T-cell (primary cell): Measurements from ENCODE around the gene WBP1L. TPM values are rescaled to one million over a fixed set of nuclear protein-coding genes. Genes with fewer than 3 reads are reported as not detected.
A peak's percentile ranks its signal among the peaks of the same experiment; 100 is the strongest.
"Not testable (repeated sequence)": the region's sequence is repeated elsewhere in the genome, so short reads cannot be mapped to it uniquely, and the experiment has no call there.

Experiments
- ATAC-seq, 4 experiments: fragments of 200-7000 bp in 3 of 4; fragments of 150-1000 bp in 1 of 4; cut with Tn5 transposase; replicated peaks in 1 of 4; 1 replicate in 3 of 4; 2 replicates in 1 of 4; pipeline ENCODE4 v1.10.0; 2021; ENCODE audit warnings: moderate library complexity in 3 of 4, mild to moderate bottlenecking in 2 of 4, moderate number of reproducible peaks in 1 of 4
- CTCF ChIA-PET, 2 donors: fragments of 300-600 bp; sonication (Branson Sonifier 250); formaldehyde crosslinking; loops; one replicate each; lab custom pipeline; 2022; ENCODE audit warnings: antibody characterized with exemption in 2 of 2; lab: Charles Lee
- POLR2A ChIA-PET, 2 donors: fragments of 300-600 bp; sonication (Branson Sonifier 250); formaldehyde crosslinking; loops; one replicate each; lab custom pipeline; 2022; ENCODE audit warnings: antibody characterized with exemption in 2 of 2; lab: Charles Lee
- DNase-seq, 35 experiments: peaks; one replicate each; pipeline versions ENCODE4 v3.0.0 to v3.0.0-alpha.2; 2013 to 2023
- H3K27ac ChIP-seq: one replicate; pipeline ENCODE4 v1.5.1; 2013; ENCODE audit warnings: low read length
- H3K27me3 ChIP-seq, 2 experiments: replicated peaks in 1 of 2; 1 replicate in 1 of 2; 2 replicates in 1 of 2; pipeline versions ENCODE4 v1.6.1 to v1.7.0; 2013; ENCODE audit warnings: low read length in 1 of 2, mixed read lengths in 1 of 2; ENCODE audit not compliant: control insufficient read depth in 2 of 2, insufficient read depth in 2 of 2; ENCODE audit errors: extremely low read depth in 1 of 2
- H3K36me3 ChIP-seq, 2 donors: 1 replicate in 1 of 2; 2 replicates in 1 of 2; pipeline versions ENCODE4 v1.6.1 to v1.7.0; 2013; ENCODE audit warnings: low read length in 1 of 2; ENCODE audit not compliant: control insufficient read depth in 2 of 2, insufficient read depth in 1 of 2; ENCODE audit errors: extremely low read depth in 1 of 2
- H3K4me1 ChIP-seq, 2 experiments: 1 replicate in 1 of 2; 2 replicates in 1 of 2; pipeline versions ENCODE4 v1.6.1 to v1.7.0; 2013; ENCODE audit warnings: low read length in 2 of 2, mixed read lengths in 1 of 2; ENCODE audit not compliant: insufficient read depth in 2 of 2, control insufficient read depth in 1 of 2; ENCODE audit errors: extremely low read depth in 1 of 2
- H3K4me3 ChIP-seq, 2 donors: 1 replicate in 1 of 2; 2 replicates in 1 of 2; pipeline versions ENCODE4 v1.5.1 to v1.7.0; 2013; ENCODE audit warnings: mild to moderate bottlenecking in 2 of 2, low read length in 1 of 2, moderate library complexity in 1 of 2; ENCODE audit not compliant: control insufficient read depth in 1 of 2; ENCODE audit errors: extremely low read depth in 1 of 2
- H3K9me3 ChIP-seq: 2 replicates; pipeline ENCODE4 v1.7.0; 2013
- H3K27ac Mint-ChIP-seq, 2 donors: one replicate each; pipeline ENCODE4 v1.8.0; 2020 to 2021; ENCODE audit warnings: mild to moderate bottlenecking in 2 of 2, mixed read lengths in 2 of 2
- H3K27me3 Mint-ChIP-seq, 2 donors: one replicate each; pipeline ENCODE4 v1.8.0; 2021 to 2022; ENCODE audit warnings: mixed read lengths in 2 of 2
- H3K36me3 Mint-ChIP-seq: one replicate; pipeline ENCODE4 v1.8.0; 2021; ENCODE audit warnings: mixed read lengths
- H3K4me1 Mint-ChIP-seq, 3 donors: one replicate each; pipeline ENCODE4 v1.8.0; 2020 to 2022; ENCODE audit warnings: mixed read lengths in 3 of 3, mild to moderate bottlenecking in 1 of 3
- H3K4me3 Mint-ChIP-seq, 3 donors: one replicate each; pipeline ENCODE4 v1.8.0; 2020 to 2022; ENCODE audit warnings: mild to moderate bottlenecking in 3 of 3, mixed read lengths in 3 of 3, moderate library complexity in 3 of 3
- H3K9me3 Mint-ChIP-seq, 3 donors: one replicate each; pipeline ENCODE4 v1.8.0; 2020 to 2022; ENCODE audit warnings: mixed read lengths in 3 of 3
- WGBS: methylation state at CpG from one replicate; pipeline ENCODE4 v1.1.5; 2013; ENCODE audit warnings: missing lambda C conversion rate; ENCODE audit not compliant: insufficient coverage; 5-methylcytosine and 5-hydroxymethylcytosine counted together
- total RNA-seq, 35 experiments: library from RNA in 6 of 35; stranded (reverse) in 6 of 35; fragments of 120-200 nt in 1 of 35; gene quantifications; one replicate each; pipeline versions ENCODE4 v1.2.1 to v1.2.4 and lab custom pipeline; 2013 to 2026

WBP1L gene
- total RNA-seq, 5 donors from 2014 or later (not counting 1 experiment from before 2014, with no cell fraction given): 20.0 to 38.5 (median 33.0) TPM

DNA sequence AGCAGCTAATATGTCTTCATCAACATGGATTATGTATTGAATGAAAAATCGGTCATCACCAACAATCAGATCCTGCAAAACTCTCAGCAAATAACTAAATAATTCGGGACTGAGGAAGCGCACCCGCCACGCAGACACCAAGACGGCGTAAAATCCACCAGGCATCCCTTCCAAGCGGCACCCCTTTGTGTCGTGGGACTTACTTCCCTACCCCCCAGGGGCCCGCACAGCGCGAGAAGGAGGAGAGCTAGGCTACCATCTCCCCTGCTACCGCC, 30.3 kb upstream of the WBP1L start:
- Mint-ChIP-seq H3K9me3 (no peaks in the 10 kb centered on the region), H3K36me3 (peaks cover 10% of the 10 kb centered on the region), H3K4me1 (peaks cover 41 to 59% (median 52%) of the 10 kb centered on the region in 3 donors), H3K27ac (peak overlapping the region; percentile 82 to 93), H3K27me3 (no peaks in the 10 kb centered on the region), H3K4me3 (peak overlapping the region; percentile 88 to 97 (median 95))
- H3K4me1 ChIP-seq: peaks cover 12 to 20% of the 10 kb centered on the region in 2 experiments
- 0% methylated on average over 6 of the region's 13 CpGs for WGBS
- DNase-seq (peak in 3 of 35 experiments; percentile 60 to 62 (median 61)), ATAC-seq (peak; percentile 52 to 58 (median 54))
- H3K4me3 ChIP-seq: peak overlapping the region; percentile 76 to 86
- POLR2A ChIA-PET: interaction anchor here (0.6 to 1.3 kb wide), 4 partner anchors 14 to 39 kb away, joined by 3 to 5 read pairs (median 4); no protein-coding TSS in a partner anchor
- H3K27me3 ChIP-seq: no peaks in the 10 kb centered on the region
- H3K9me3 ChIP-seq: no peaks in the 10 kb centered on the region
- peak overlapping the region; percentile 83 for H3K27ac ChIP-seq
- CTCF ChIA-PET: interaction anchor here (1.0 to 2.9 kb wide), 7 partner anchors 30 to 211 kb away, joined by 3 to 28 read pairs (median 8); partner anchors contain the start of genes ACTR1A (in 1 of the 2), CNNM2 (in 1 of the 2), SUFU (in 1 of the 2) and TRIM8 (in 1 of the 2)
- H3K36me3 ChIP-seq: peaks cover 3 to 6% of the 10 kb centered on the region in 2 donors

DNA sequence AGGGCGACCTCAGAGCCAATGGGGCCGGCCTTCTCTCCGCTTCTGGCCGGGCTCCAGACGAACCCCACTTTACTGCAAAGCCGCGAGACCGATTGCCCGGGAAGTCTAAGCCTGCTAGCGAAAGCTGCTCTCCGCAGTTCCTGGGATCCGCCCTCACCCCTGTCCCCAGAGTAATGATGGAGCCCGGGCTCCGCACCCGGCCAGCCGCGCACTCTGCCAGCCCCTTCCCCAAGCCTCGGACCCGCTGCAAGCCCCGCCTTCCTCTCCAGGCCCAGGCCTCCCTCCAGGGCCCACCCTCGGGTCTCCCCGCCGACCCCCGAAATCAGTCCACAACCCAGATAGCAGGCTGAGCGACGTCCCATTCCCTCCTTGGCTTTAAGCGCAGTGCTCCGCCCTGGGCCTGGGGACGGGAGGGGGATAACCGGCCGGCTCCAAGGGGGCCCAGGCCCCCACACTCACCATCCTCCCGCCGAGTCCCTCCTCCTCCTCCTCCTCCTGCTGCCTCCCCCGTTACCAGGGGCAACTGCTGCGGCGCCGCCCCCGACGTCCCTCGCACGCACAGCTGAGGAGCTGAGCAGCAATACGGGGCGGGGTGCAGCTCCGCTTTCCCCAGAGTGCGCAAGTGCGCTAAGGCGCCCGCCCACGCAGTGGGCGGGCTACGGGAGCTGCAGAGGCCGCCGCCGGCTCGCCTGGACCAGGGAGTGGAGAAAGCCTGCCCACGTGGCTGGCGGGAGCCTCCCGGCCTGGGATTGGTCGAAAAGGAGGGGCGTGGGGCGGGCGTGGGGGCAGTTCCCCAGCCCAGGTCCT, 29.7 kb upstream of the WBP1L start, which contains the start of gene ARL3:
TSS of gene ARL3 (minus strand) at position 584 of the 807 bp plus-strand sequence. CDS start at position 462, 122 bp downstream.
- no peaks in the 10 kb centered on the region for H3K27me3 ChIP-seq
- H3K9me3 Mint-ChIP-seq: no peaks in the 10 kb centered on the region
- H3K36me3 Mint-ChIP-seq: peaks cover 10% of the 10 kb centered on the region
- H3K27ac ChIP-seq: peak within 1 kb of the TSS; percentile 83
- ChIA-PET POLR2A (interaction anchor here (0.6 to 1.3 kb wide), 6 partner anchors 15 to 618 kb away, joined by 3 to 5 read pairs (median 4); partner anchors contain the start of gene TRIM8 (in 1 of the 2)), CTCF (interaction anchor here (0.6 to 2.9 kb wide), 11 partner anchors 29 to 560 kb away, joined by 3 to 28 read pairs (median 4); partner anchors contain the start of genes ACTR1A (in 1 of the 2), CNNM2 (in 1 of the 2), SUFU (in 1 of the 2) and TRIM8 (in 1 of the 2))
- under 1% methylated on average over 54 of the region's 62 CpGs for WGBS
- peaks cover 3 to 6% of the 10 kb centered on the region in 2 donors for H3K36me3 ChIP-seq
- peak within 1 kb of the TSS; percentile 82 to 93 for H3K27ac Mint-ChIP-seq
- peak within 1 kb of the TSS; percentile 88 to 97 (median 95) for H3K4me3 Mint-ChIP-seq
- no peaks in the 10 kb centered on the region for H3K9me3 ChIP-seq
- peaks cover 14 to 22% of the 10 kb centered on the region in 2 experiments for H3K4me1 ChIP-seq
- ATAC-seq (peak; percentile 92 to 95 (median 92)), DNase-seq (peak; percentile 82 to 96 (median 90))
- peaks cover 41 to 61% (median 52%) of the 10 kb centered on the region in 3 donors for H3K4me1 Mint-ChIP-seq
- H3K27me3 Mint-ChIP-seq: no peaks in the 10 kb centered on the region
- peak within 1 kb of the TSS; percentile 76 to 86 for H3K4me3 ChIP-seq

DNA sequence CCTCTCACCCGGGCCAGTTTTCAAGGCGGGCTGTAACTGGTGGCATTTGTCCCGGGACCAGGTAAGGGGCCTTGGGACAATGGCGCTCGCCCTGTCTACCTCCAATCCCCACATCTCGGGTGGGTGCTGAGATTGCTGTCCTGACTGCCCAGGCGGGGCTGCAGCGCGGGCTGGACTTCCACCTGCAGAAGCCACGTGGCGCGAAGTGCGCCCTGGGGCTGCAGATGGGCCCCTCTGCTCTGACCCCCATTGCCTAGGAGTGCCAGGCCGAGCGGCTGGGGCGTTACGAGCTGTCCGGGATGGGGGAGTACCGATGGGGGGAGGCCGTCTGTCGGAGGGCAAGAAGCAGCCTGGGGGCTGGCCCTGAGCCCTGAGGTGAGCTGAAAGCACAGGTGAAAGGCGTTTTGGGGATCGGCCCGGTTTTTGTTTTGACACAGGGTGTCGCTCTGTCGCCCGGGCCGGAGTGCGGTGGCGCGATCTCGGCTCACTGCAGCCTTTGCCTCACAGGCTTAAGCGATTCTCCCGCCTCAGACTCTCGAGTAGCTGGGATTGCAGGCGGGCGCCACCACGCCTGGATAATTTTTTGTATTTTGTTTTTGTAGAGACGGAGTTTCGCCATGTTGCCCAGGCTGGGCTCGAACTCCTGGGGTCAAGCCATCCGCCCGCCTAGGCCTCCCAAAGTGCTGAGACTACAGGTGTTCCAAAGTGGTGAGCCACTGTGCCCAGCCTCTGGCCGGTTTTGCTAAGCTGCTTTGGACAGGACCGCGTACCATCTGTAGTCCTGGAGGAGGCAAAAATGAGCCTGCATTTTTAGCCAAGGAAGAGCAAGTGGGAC, 28.9 kb upstream of the WBP1L start, which contains the start of gene SFXN2:
TSS of gene SFXN2 (plus strand) at position 16 of the 835 bp plus-strand sequence. CDS start 12,001 bp downstream, outside the sequence.
- no peaks in the 10 kb centered on the region for H3K9me3 ChIP-seq
- H3K4me3 Mint-ChIP-seq: peak within 1 kb of the TSS; percentile 88 to 97 (median 95)
- 6% methylated on average over 40 of the region's 46 CpGs for WGBS
- DNase-seq (peak in 32 of 35 experiments; percentile 14 to 69 (median 39)), ATAC-seq (peak; percentile 19 to 27 (median 24))
- H3K4me3 ChIP-seq: peak within 1 kb of the TSS; percentile 76 to 86
- ChIA-PET POLR2A (interaction anchor here (0.6 to 1.1 kb wide), 2 partner anchors 71 to 619 kb away, joined by 4 read pairs; partner anchors contain the start of gene TRIM8 (in 1 of the 2)), CTCF (interaction anchor here (0.6 to 2.9 kb wide), 10 partner anchors 16 to 1158 kb away, joined by 3 to 28 read pairs (median 4); partner anchors contain the start of genes ACTR1A (in 1 of the 2), SUFU (in 1 of the 2), TRIM8 (in 1 of the 2) and WBP1L (in 1 of the 2))
- peaks cover 3 to 6% of the 10 kb centered on the region in 2 donors for H3K36me3 ChIP-seq
- peaks cover 14% of the 10 kb centered on the region for H3K36me3 Mint-ChIP-seq
- H3K9me3 Mint-ChIP-seq: no peaks in the 10 kb centered on the region
- no peaks in the 10 kb centered on the region for H3K27me3 ChIP-seq
- H3K27ac Mint-ChIP-seq: peak within 1 kb of the TSS; percentile 82 to 93
- H3K4me1 Mint-ChIP-seq: peaks cover 45 to 65% (median 57%) of the 10 kb centered on the region in 3 donors
- H3K4me1 ChIP-seq: peaks cover 14 to 22% of the 10 kb centered on the region in 2 experiments
- peak within 1 kb of the TSS; percentile 83 for H3K27ac ChIP-seq
- no peaks in the 10 kb centered on the region for H3K27me3 Mint-ChIP-seq

DNA sequence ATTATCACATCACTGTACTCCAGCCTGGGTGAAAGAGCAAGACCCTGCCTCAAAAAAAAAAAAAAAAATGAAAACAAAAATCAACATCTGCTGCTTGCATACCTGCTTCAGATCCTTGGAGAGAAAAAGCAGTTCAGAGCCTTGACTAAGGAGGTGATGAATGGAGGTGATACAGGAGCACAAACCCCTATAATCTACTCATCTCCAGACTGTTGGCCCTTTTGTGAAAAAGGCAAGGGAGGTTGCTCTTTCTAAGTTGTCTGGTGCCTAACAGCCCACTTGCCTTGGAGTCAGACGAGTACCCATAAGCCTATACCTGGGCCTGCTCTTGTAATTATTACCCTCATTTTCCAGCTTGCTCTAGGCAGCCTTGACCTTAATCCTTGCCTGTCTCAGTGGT, 27.9 kb upstream of the WBP1L start:
- POLR2A ChIA-PET: interaction anchor here in 1 of 2 donors (0.7 kb wide), 1 partner anchor 24 kb away, joined by 6 read pairs; no protein-coding TSS in a partner anchor
- no peaks in the 10 kb centered on the region for H3K27me3 Mint-ChIP-seq
- ATAC-seq (no peak), DNase-seq (no peak)
- CTCF ChIA-PET: interaction anchor here in 1 of 2 donors (0.6 to 0.7 kb wide), 4 partner anchors 50 to 97 kb away, joined by 3 to 9 read pairs (median 4); no protein-coding TSS in a partner anchor
- no peak overlapping the region for H3K4me3 ChIP-seq
- no peak overlapping the region for H3K27ac ChIP-seq
- no peaks in the 10 kb centered on the region for H3K27me3 ChIP-seq
- H3K9me3 ChIP-seq: no peaks in the 10 kb centered on the region
- peaks cover 14 to 22% of the 10 kb centered on the region in 2 experiments for H3K4me1 ChIP-seq
- peak overlapping the region; percentile 37 to 97 (median 61) for H3K4me3 Mint-ChIP-seq
- H3K27ac Mint-ChIP-seq: peak overlapping the region in 1 of 2 donors; percentile 68
- WGBS: no CpG with 5 or more reads among the region's 1 CpG
- peaks cover 16% of the 10 kb centered on the region for H3K36me3 Mint-ChIP-seq
- no peaks in the 10 kb centered on the region for H3K9me3 Mint-ChIP-seq
- H3K36me3 ChIP-seq: peaks cover 3 to 6% of the 10 kb centered on the region in 2 donors
- peaks cover 47 to 62% (median 47%) of the 10 kb centered on the region in 3 donors for H3K4me1 Mint-ChIP-seq

DNA sequence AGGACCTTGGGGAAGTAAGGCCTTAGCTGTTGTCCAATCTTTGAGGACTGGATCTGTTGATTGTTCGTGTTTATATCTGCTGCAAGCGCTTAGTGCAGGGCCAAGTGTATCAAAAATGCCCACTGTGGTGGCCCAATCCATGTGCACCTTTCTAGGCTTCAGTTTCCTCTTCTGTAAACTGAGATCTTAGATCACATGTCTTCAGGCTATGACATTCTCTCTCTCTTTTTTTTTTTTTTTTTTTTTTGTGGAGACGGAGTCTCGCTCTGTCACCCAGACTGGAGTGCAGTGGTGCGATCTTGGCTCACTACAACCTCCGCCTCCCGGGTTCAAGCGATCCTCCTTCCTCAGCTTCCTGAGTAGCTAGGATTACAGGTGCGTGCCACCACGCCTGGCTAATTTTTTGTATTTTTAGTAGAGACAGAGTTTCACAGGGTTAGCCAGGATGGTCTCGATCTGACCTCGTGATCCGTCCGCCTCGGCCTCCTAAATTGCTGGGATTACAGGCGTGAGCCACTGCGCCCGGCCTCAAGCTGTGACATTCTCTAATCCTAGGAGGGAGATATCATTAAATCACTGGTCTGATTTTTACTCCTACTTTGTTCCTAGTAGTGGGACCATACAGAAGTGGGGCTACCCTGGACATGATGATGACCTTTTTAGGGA, 26.7 kb upstream of the WBP1L start:
- Mint-ChIP-seq H3K36me3 (peaks cover 16% of the 10 kb centered on the region), H3K27ac (peak overlapping the region in 1 of 2 donors; percentile 11), H3K4me3 (peak overlapping the region in 1 of 3 donors; percentile 4), H3K4me1 (peaks cover 47 to 58% (median 50%) of the 10 kb centered on the region in 3 donors)
- ATAC-seq, H3K9me3 ChIP-seq, H3K36me3 ChIP-seq, H3K9me3 Mint-ChIP-seq, H3K27me3 ChIP-seq, H3K27ac ChIP-seq, H3K27me3 Mint-ChIP-seq, H3K4me3 ChIP-seq, CTCF ChIA-PET, DNase-seq: not testable (repeated sequence)
- H3K4me1 ChIP-seq: peaks cover 16 to 22% of the 10 kb centered on the region in 2 experiments
- POLR2A ChIA-PET: interaction anchor here in 1 of 2 donors (0.7 kb wide), 2 partner anchors 28 to 697 kb away, joined by 3 to 5 read pairs; no protein-coding TSS in a partner anchor
- WGBS: 100% methylated on average over 7 of the region's 18 CpGs
